NK-92 (cell line): ENCODE results near the gene CYP2C9.
"Not testable (repeated sequence)": the region's sequence is repeated elsewhere in the genome, so short reads cannot be mapped to it uniquely, and the experiment has no call there.

Experiments
- DNase-seq: peaks from one replicate; lab custom pipeline; 2025; ENCODE audit not compliant: unreplicated experiment; lab: John Stamatoyannopoulos, UW

CYP2C9 gene

GRCh38 chr10:94938383-94938782, at the start of gene CYP2C9:
CYP2C9 (plus strand) TSS chr10:94938658; CDS start chr10:94938683, 25 bp downstream.
- no peak for DNase-seq

GRCh38 chr10:94889123-94889522, 49.3 kb upstream of the CYP2C9 start:
- DNase-seq, result no peak

GRCh38 chr10:94890264-94891022, 48.0 kb upstream of the CYP2C9 start:
- DNase-seq, result no peak

- DNase-seq, result not testable (repeated sequence)
Measured at GRCh38 chr10:94898414-94898813, 40.0 kb upstream of the CYP2C9 start.

GRCh38 chr10:94902080-94902479, 36.4 kb upstream of the CYP2C9 start:
- no peak for DNase-seq

- DNase-seq, result no peak
Measured at GRCh38 chr10:94902570-94902969, 35.9 kb upstream of the CYP2C9 start.

GRCh38 chr10:94904506-94905148, 33.8 kb upstream of the CYP2C9 start:
- not testable (repeated sequence) for DNase-seq

- no peak for DNase-seq
Measured at GRCh38 chr10:94916423-94916822, 22.0 kb upstream of the CYP2C9 start.

GRCh38 chr10:94936721-94937120, 1.7 kb upstream of the CYP2C9 start:
- no peak for DNase-seq

GRCh38 chr10:94943432-94944103, 5.1 kb downstream of the CYP2C9 start:
- DNase-seq, result not testable (repeated sequence)

GRCh38 chr10:94946181-94946580, 7.7 kb downstream of the CYP2C9 start:
- not testable (repeated sequence) for DNase-seq

GRCh38 chr10:94963901-94964300, 25.4 kb downstream of the CYP2C9 start:
- DNase-seq, result no peak

GRCh38 chr10:94983555-94983954, 45.1 kb downstream of the CYP2C9 start:
- no peak for DNase-seq

GRCh38 chr10:94989192-94989591, 50.7 kb downstream of the CYP2C9 start:
- no peak for DNase-seq

GRCh38 chr10:94991243-94991888, 52.9 kb downstream of the CYP2C9 start:
- no peak for DNase-seq

- DNase-seq, result no peak
Measured at GRCh38 chr10:94992811-94993210, 54.4 kb downstream of the CYP2C9 start.

- DNase-seq, result no peak
Measured at GRCh38 chr10:94997741-94998174, 59.3 kb downstream of the CYP2C9 start.

- no peak for DNase-seq
Measured at GRCh38 chr10:95026461-95026860, 88.0 kb downstream of the CYP2C9 start.

GRCh38 chr10:95031656-95032055, 93.2 kb downstream of the CYP2C9 start:
- DNase-seq, result no peak

- no peak for DNase-seq
Measured at GRCh38 chr10:95034401-95034800, 95.9 kb downstream of the CYP2C9 start.
